Left forelimb (tissue), 1 donor: ENCODE data around the gene TH.
"Not testable (repeated sequence)": the region's sequence is repeated elsewhere in the genome, so short reads cannot be mapped to it uniquely, and the experiment has no call there.

Experiments used
- DNase-seq: peaks from one replicate; pipeline ENCODE4 v3.0.0-alpha.2; 2018; ENCODE audit warnings: low spot score

Gene TH

GRCh38 chr11:2129699-2130366 is 41.8 kb downstream of the TH start:
- no peak for DNase-seq

GRCh38 chr11:2129308-2129698 is 42.3 kb downstream of the TH start:
- DNase-seq: no peak

- no peak for DNase-seq
Measured at GRCh38 chr11:2128511-2129307, 42.9 kb downstream of the TH start.

DNA sequence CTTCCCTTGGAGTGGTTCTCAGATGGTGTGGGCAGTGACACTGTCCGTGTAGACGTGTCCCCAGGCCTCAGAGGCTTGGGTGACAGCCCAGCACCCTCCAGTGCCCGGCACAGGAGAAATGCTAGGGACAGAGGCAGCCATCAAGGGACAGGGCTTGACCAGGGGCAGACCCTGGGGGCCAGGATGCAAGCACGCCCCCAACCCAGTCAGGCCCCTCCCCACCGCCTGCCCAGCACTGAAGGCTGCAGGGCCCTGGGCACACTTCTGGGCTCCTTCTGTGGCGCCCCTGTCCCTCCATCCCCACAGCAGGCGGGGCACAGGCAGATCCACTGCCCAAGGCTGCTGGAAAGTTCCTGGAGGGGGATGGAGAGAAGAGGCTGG is 43.5 kb downstream of the TH start:
- DNase-seq: no peak

- no peak for DNase-seq
Measured at GRCh38 chr11:2127482-2128129, 44.0 kb downstream of the TH start.

- DNase-seq: no peak
Measured at GRCh38 chr11:2126520-2127085, 45.0 kb downstream of the TH start.

- DNase-seq: not testable (repeated sequence)
Measured at GRCh38 chr11:2124736-2125484, 46.7 kb downstream of the TH start.

DNA sequence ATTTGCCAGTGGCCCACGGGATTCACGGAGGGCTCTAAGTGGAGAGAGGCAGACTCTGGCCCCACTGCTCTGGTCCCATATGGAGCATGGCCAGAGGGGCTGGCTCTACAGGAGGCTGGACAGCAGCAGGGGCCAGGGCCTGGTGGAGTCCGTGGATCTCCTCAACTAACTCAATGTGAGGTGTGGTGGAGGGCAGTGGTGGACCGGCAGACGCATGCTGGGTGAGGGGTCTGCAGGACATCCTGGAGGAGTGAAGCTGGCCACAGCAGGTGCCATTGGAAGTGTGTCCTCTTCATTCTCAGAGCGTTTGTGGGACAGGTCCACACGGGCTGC is 48.0 kb downstream of the TH start:
- no peak for DNase-seq

DNA sequence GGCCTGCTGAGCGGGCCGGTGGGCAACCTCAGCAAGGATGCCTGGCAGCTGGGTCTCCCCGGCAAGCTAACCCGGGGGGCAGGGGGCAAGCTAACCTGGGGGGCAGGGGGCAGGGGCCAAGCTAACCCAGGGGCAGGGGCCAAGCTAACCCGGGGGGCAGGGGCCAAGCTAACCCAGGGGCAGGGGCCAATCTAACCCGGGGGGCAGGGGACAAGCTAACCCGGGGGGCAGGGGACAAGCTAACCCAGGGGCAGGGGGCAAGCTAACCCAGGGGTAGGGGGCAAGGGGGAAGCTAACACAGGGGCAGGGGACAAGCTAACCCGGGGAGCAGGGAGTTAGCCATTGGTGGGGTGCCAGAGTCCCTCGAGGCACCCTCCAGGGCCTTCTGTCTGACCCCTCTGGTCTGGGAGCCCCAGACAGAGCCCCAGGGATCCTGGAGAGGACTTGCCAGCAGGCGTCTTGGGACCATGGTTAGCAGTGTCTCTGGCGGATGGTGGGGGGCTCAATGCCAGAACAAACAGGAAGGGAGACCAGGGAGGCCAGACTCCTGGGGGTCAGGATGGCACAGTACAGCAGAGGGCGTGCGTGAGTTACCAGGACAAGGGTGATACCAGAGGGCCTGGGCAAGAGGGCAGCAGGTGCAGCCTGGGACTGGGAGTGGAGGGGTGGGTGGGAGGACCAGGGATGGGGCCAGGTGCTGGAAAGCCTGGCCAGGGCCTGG is 48.5 kb downstream of the TH start:
- no peak for DNase-seq

DNA sequence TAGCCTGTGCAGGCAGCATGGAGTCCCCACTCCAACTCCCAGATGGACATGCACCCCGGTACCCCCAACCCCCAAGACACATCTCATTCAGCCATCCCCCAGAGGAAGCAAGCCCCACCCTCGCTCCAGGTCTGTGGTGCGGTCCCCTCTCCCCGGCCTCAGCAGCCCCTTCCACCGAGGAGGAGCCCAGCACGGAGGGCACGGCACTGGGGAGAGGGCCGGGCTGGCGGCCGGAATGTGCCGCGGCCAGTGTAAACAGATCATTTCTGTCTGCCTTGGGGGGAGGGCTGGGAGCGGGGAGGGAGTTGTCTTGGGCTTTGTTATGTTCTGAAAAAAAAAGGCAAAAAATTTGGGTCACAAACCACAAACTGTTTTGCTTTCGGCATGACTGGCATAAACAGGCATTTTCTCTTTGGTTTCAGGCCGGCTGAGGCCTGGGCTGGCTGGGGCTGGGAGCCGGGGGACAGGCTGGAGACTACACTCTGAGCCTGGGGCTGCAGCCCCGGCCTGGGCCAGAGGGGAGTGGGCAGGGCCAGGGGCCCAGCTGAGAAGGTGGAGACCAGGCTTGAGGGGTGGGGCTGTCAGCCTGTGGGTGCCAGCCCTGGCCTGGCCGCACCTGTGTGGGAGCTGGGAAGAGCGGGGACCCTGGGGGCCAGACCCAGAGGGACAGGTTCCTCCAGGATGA is 49.3 kb downstream of the TH start:
- DNase-seq: no peak

- DNase-seq: no peak
Measured at GRCh38 chr11:2121227-2122130, 50.1 kb downstream of the TH start.

DNA sequence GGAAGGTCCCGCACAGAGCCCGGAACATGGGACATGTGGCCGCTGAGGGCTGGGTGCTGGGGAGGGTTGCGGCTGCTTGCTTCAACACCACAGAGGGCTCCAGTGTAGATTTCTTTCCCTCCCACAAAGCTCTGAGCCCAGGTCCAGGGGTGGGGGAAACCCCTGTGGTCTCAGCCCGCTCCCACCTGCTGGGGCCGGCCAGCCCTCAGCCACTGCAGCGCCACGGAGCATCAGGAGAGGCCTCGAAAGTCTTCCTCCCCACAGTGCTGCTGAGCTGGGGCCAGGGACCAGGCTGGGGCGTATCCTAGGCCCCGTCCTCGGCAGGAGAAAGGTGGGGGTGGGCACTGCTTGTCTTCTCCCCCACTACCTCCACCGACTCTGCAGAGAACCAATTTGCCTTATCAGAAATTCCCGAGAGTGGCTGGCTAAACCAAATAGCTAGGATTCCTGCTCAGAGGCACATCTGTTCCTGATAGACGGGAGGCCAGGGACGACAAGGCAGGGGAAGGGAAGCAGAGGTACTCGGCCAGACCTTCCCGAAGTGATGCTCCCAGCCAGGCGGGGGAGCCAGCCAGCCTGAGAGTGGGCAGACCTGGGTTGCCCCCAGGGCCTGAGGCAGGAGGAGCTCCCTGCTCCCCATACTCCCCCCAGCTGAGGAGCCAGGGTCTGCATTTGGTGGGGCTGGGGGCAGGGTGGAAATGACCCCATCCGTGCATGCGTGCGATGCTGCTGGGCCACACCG is 51.1 kb downstream of the TH start:
- no peak for DNase-seq

DNA sequence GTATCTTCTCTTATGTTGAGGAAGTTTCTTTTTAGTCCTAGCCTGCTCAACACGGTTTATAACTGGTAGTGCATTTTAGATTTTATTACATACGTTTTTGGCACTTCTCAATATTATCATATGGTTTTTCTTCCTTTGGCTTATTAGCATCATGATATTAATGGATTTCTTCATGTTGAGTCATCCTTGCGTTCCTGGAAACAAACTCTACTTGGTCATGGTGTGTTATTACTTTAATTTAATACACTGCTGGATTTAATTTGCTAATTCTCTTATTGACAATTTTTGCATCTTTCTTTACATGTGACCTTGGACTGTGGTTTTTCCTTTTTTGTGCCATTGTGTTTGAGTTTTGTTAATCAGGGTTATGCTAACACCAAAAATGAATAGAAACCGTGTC is 52.9 kb downstream of the TH start:
- no peak for DNase-seq

GRCh38 chr11:2116680-2117079 is 54.9 kb downstream of the TH start:
- no peak for DNase-seq

DNA sequence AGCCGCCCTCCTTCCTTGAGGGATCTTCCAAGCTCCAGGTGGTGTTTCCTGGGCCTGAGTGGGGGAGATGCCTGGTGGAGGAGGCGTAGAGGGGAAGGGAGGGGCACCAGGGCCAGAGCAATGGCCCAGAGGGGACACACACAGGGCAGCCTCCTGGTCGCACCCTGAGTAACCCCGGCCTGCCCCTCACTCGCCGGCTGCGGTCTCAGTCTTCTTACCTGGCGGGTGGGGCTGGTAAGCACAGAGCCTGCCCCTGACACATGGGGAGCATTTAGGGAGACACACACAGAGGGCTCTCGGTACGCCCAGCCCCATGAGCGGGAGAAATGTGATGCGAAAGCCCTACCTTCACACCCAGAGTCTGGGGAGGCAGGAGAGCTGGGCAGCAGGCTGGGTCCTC is 56.3 kb downstream of the TH start:
- DNase-seq: no peak

- no peak for DNase-seq
Measured at GRCh38 chr11:2114430-2115241, 57.0 kb downstream of the TH start.
